GM12878 (cell line): ENCODE measurements around the gene PAGE2. TPM values are rescaled to one million over a fixed set of nuclear protein-coding genes. Genes with fewer than 3 reads are reported as not detected.

Source experiments
- ATAC-seq: fragments of 200-7000 bp; cut with Tn5 transposase; 3 replicates; pipeline ENCODE4 v1.9.1; 2020; ENCODE audit warnings: mild to moderate bottlenecking, moderate library complexity
- BruUV-seq: library from RNA; stranded (reverse); fragments of 400-500 nt; replicated peaks from 2 replicates; lab custom pipeline; 2021; lab: Mats Ljungman, UMichigan
- CTCF ChIA-PET: fragments of 300-600 bp; sonication (Branson Sonifier 250); formaldehyde crosslinking; extraction: SDS; loops from one replicate; lab custom pipeline; 2021; ENCODE audit warnings: inconsistent platforms; lab: Yijun Ruan, JAX
- POLR2A ChIA-PET: fragments of 350-600 bp; formaldehyde crosslinking; extraction: SDS; loops from one replicate; lab custom pipeline; 2021; ENCODE audit warnings: inconsistent platforms; lab: Charles Lee
- RAD21 ChIA-PET: fragments of 300-600 bp; sonication (Branson Sonifier 250); formaldehyde crosslinking; loops from one replicate; lab custom pipeline; 2023; ENCODE audit warnings: antibody characterized with exemption; ENCODE audit not compliant: unreplicated experiment; lab: Charles Lee
- SMC1A ChIA-PET: fragments of 300-600 bp; sonication (Branson Sonifier 250); formaldehyde crosslinking; loops from one replicate; lab custom pipeline; 2023; ENCODE audit not compliant: unreplicated experiment, uncharacterized antibody; lab: Charles Lee
- DNase-seq: peaks from one replicate; pipeline ENCODE4 v3.0.0-alpha.2; 2011; ENCODE audit warnings: low read depth, low spot score
- FAIRE-seq: peaks from 3 replicates; lab custom pipeline; 2011; peaks lifted over from hg19 to GRCh38; lab: Jason Lieb, UNC
- H2AFZ ChIP-seq: 2 replicates; pipeline ENCODE4 v1.6.0; 2011; ENCODE audit warnings: low read depth, low read length, control low read depth; ENCODE audit not compliant: control insufficient read depth
- H3K27ac ChIP-seq: 2 replicates; pipeline ENCODE4 v1.5.1; 2011; ENCODE audit warnings: control low read depth; ENCODE audit not compliant: control insufficient read depth, insufficient read depth
- H3K27me3 ChIP-seq, 2 experiments: replicated peaks in 1 of 2; 2 replicates each; pipeline versions ENCODE4 v1.6.0 to v1.6.1; 2011; ENCODE audit warnings: low read length in 1 of 2; ENCODE audit not compliant: control insufficient read depth in 2 of 2, insufficient read depth in 2 of 2
- H3K36me3 ChIP-seq, 2 experiments: 2 replicates each; pipeline ENCODE4 v1.5.1; 2011; ENCODE audit warnings: low read length in 1 of 2; ENCODE audit not compliant: control insufficient read depth in 2 of 2, insufficient read depth in 2 of 2
- H3K4me1 ChIP-seq: 2 replicates; pipeline ENCODE4 v1.6.1; 2011; ENCODE audit warnings: mild to moderate bottlenecking, low read length, moderate library complexity, mixed read lengths; ENCODE audit not compliant: control insufficient read depth, insufficient read depth
- H3K4me2 ChIP-seq: 2 replicates; pipeline ENCODE4 v1.6.0; 2011; ENCODE audit warnings: control low read depth; ENCODE audit not compliant: control insufficient read depth, insufficient read depth
- H3K4me3 ChIP-seq: fragments of 200-600 bp; sonication (generic); 2 replicates; pipeline ENCODE4 v1.5.1; 2016
- H3K79me2 ChIP-seq: 2 replicates; pipeline ENCODE4 v1.6.0; 2011; ENCODE audit warnings: low read length; ENCODE audit not compliant: control insufficient read depth, insufficient read depth
- H3K9ac ChIP-seq: 2 replicates; pipeline ENCODE4 v1.8.0; 2011; ENCODE audit warnings: low read length, control low read depth, mixed read lengths; ENCODE audit not compliant: control insufficient read depth, insufficient read depth
- H3K9me3 ChIP-seq: replicated peaks from 3 replicates; pipeline ENCODE4 v1.5.1; 2011; ENCODE audit warnings: mild to moderate bottlenecking, low read length; ENCODE audit not compliant: control insufficient read depth, insufficient read depth
- H4K20me1 ChIP-seq: 2 replicates; pipeline ENCODE4 v1.6.0; 2011; ENCODE audit not compliant: control insufficient read depth, insufficient read depth
- ATF3 ChIP-seq: IDR thresholded peaks from 2 replicates; pipeline ENCODE4 v1.6.1; 2011; ENCODE audit warnings: low read depth, mild to moderate bottlenecking, low read length, moderate library complexity, borderline replicate concordance; ENCODE audit errors: extremely low read depth
- CHD2 ChIP-seq: IDR thresholded peaks from 2 replicates; pipeline ENCODE4 v1.6.1; 2011; ENCODE audit warnings: low read depth, low read length, improper control_type of control experiment, borderline replicate concordance
- ESRRA ChIP-seq: IDR thresholded peaks from 2 replicates; pipeline ENCODE4 v1.6.1; 2012; ENCODE audit warnings: mild to moderate bottlenecking, low read length, improper control_type of control experiment
- FOXK2 ChIP-seq: fragments of 450-650 bp; IDR thresholded peaks from 2 replicates; pipeline ENCODE4 v1.6.1; 2017; ENCODE audit warnings: mild to moderate bottlenecking, moderate library complexity
- HDAC6 ChIP-seq: fragments of 200-600 bp; sonication (generic); IDR thresholded peaks from one replicate; pipeline ENCODE4 v1.8.0; 2017; ENCODE audit warnings: antibody characterized with exemption; ENCODE audit not compliant: unreplicated experiment
- NRF1 ChIP-seq: conservative IDR thresholded peaks from 2 replicates; pipeline ENCODE4 v1.6.1; 2011; ENCODE audit warnings: mild to moderate bottlenecking, low read depth, low read length, improper control_type of control experiment
- PML ChIP-seq: IDR thresholded peaks from 2 replicates; pipeline ENCODE4 v1.6.1; 2012; ENCODE audit warnings: low read length, inconsistent platforms
- SIN3A ChIP-seq: IDR thresholded peaks from 2 replicates; pipeline ENCODE4 v1.6.1; 2012; ENCODE audit warnings: low read depth, low read length, improper control_type of control experiment
- TARDBP ChIP-seq: IDR thresholded peaks from 2 replicates; pipeline ENCODE4 v1.6.1; 2016; ENCODE audit warnings: borderline replicate concordance
- TCF12 ChIP-seq: IDR thresholded peaks from 2 replicates; pipeline ENCODE4 v1.6.1; 2011; ENCODE audit warnings: low read depth, mild to moderate bottlenecking, low read length
- ZNF207 ChIP-seq: fragments of 450-650 bp; IDR thresholded peaks from 2 replicates; pipeline ENCODE4 v1.6.1; 2014; ENCODE audit warnings: antibody characterized with exemption, mild to moderate bottlenecking, borderline replicate concordance
- ZNF622 ChIP-seq: fragments of 450-650 bp; IDR thresholded peaks from 2 replicates; pipeline ENCODE4 v1.6.1; 2017; ENCODE audit warnings: mild to moderate bottlenecking, inconsistent platforms
- WGBS: methylation state at CpG from one replicate; pipeline ENCODE4 v1.1.6; 2016; ENCODE audit warnings: low lambda C conversion rate; ENCODE audit not compliant: insufficient replicate concordance, insufficient coverage; ENCODE audit errors: missing lambda C conversion rate; 5-methylcytosine and 5-hydroxymethylcytosine counted together
- in situ Hi-C: fragments of 300-500 bp; cut with MboI; formaldehyde crosslinking; loops from 9 replicates; pipeline ENCODE4 v1.14.3; 2018; ENCODE audit warnings: mixed read lengths
- intact Hi-C: fragments of 100-400 bp; cut with micrococcal nuclease; formaldehyde crosslinking; loops from one replicate; pipeline ENCODE4 v1.14.2; 2022; ENCODE audit not compliant: unreplicated experiment
- polyA plus RNA-seq, 11 experiments: library from polyadenylated mRNA; depleted of rRNA in 4 of 11; unstranded in 6 of 11; stranded (reverse) in 5 of 11; fragments of >200 nt; fragmentation: Nextera tagmentation in 4 of 11; fragmentation: Illumina TruSeq in 1 of 11; extraction: Ambion mirVana in 4 of 11; extraction: Trizol in 1 of 11; gene quantifications; 1 replicate in 1 of 11; 2 replicates in 10 of 11; pipeline versions ENCODE4 v1.2.1 to v1.2.3, GENCODE V29; 2011 to 2016; ENCODE audit warnings: inconsistent platforms in 2 of 11, missing spikeins in 2 of 11, low read depth in 1 of 11
- total RNA-seq, 4 experiments: library from RNA; depleted of rRNA in 3 of 4; stranded (reverse); fragments of >200 nt in 3 of 4; fragmentation: Illumina TruSeq in 1 of 4; extraction: Trizol in 1 of 4; gene quantifications; 2 replicates each; pipeline versions ENCODE4 v1.2.1 to v1.2.3, GENCODE V29; 2013 to 2021
- TF ChIP-seq, protein P1 (sequence below): fragments of 450-650 bp; IDR thresholded peaks from 2 replicates; pipeline ENCODE4 v1.6.1; 2017; ENCODE audit warnings: borderline replicate concordance
- TF ChIP-seq, protein P2 (sequence below): fragments of 450-650 bp; IDR thresholded peaks from 2 replicates; pipeline ENCODE4 v1.6.1; 2017; ENCODE audit warnings: mild to moderate bottlenecking, moderate library complexity

Gene PAGE2
- total and polyA plus RNA-seq, 10 of the 15 experiments (the other 5 are each of a cell fraction or from before 2014, with no cell fraction given): 0.81 TPM; not detected in 9

GRCh38 chrX:55039471-55039870, 49.3 kb upstream of the PAGE2 start:
- Histone ChIP-seq H4K20me1 (no peaks in the 10 kb centered on the region), H3K4me1 (no peaks in the 10 kb centered on the region), H3K9ac (no peak overlapping the region), H3K9me3 (no peaks in the 10 kb centered on the region), H3K27me3 (no peaks in the 10 kb centered on the region), H3K27ac (no peak overlapping the region), H3K4me3 (no peak overlapping the region), H2AFZ (no peak overlapping the region), H3K79me2 (no peaks in the 10 kb centered on the region), H3K4me2 (no peak overlapping the region), H3K36me3 (no peaks in the 10 kb centered on the region)
- DNase-seq (no peak), FAIRE-seq (no peak), ATAC-seq (no peak)
- POLR2A ChIA-PET: no interaction called here
- in situ Hi-C loops: no loop called here
- RAD21 ChIA-PET: no interaction called here
- no TSS peak for BruUV-seq
- CTCF ChIA-PET: no interaction called here
- intact Hi-C loops: no loop called here
- TF ChIP-seq, protein P1, sequence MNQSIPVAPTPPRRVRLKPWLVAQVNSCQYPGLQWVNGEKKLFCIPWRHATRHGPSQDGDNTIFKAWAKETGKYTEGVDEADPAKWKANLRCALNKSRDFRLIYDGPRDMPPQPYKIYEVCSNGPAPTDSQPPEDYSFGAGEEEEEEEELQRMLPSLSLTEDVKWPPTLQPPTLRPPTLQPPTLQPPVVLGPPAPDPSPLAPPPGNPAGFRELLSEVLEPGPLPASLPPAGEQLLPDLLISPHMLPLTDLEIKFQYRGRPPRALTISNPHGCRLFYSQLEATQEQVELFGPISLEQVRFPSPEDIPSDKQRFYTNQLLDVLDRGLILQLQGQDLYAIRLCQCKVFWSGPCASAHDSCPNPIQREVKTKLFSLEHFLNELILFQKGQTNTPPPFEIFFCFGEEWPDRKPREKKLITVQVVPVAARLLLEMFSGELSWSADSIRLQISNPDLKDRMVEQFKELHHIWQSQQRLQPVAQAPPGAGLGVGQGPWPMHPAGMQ: no peak
- TF ChIP-seq ZNF207 (no peak), ZNF622 (no peak), HDAC6 (no peak), NRF1 (no peak), SIN3A (no peak), CHD2 (no peak), ATF3 (no peak), PML (no peak), TCF12 (no peak), ESRRA (no peak), TARDBP (no peak), FOXK2 (no peak)
- TF ChIP-seq, protein P2, sequence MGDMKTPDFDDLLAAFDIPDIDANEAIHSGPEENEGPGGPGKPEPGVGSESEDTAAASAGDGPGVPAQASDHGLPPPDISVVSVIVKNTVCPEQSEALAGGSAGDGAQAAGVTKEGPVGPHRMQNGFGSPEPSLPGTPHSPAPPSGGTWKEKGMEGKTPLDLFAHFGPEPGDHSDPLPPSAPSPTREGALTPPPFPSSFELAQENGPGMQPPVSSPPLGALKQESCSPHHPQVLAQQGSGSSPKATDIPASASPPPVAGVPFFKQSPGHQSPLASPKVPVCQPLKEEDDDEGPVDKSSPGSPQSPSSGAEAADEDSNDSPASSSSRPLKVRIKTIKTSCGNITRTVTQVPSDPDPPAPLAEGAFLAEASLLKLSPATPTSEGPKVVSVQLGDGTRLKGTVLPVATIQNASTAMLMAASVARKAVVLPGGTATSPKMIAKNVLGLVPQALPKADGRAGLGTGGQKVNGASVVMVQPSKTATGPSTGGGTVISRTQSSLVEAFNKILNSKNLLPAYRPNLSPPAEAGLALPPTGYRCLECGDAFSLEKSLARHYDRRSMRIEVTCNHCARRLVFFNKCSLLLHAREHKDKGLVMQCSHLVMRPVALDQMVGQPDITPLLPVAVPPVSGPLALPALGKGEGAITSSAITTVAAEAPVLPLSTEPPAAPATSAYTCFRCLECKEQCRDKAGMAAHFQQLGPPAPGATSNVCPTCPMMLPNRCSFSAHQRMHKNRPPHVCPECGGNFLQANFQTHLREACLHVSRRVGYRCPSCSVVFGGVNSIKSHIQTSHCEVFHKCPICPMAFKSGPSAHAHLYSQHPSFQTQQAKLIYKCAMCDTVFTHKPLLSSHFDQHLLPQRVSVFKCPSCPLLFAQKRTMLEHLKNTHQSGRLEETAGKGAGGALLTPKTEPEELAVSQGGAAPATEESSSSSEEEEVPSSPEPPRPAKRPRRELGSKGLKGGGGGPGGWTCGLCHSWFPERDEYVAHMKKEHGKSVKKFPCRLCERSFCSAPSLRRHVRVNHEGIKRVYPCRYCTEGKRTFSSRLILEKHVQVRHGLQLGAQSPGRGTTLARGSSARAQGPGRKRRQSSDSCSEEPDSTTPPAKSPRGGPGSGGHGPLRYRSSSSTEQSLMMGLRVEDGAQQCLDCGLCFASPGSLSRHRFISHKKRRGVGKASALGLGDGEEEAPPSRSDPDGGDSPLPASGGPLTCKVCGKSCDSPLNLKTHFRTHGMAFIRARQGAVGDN: no peak
- 47% methylated on average over 3 of the region's 3 CpGs for WGBS
- SMC1A ChIA-PET: no interaction called here
